Natural killer cell treated with Interleukin-12 subunit alpha and Interleukin-12 subunit beta and Interleukin-15 and Interleukin-18, amount 100 ng/mL, for 72 hours (primary cell): Measurements from ENCODE around the gene NODAL. TPM values are rescaled to one million over a fixed set of nuclear protein-coding genes. Genes with fewer than 3 reads are reported as not detected.
"Not testable (repeated sequence)": the region's sequence is repeated elsewhere in the genome, so short reads cannot be mapped to it uniquely, and the experiment has no call there.

Experiments
- ATAC-seq, 2 donors: fragments of 150-1000 bp; cut with Tn5 transposase in 1 of 2; sonication (Bioruptor Pico), chemical (Tn5 transposase) in 1 of 2; 2 replicates each; pipeline ENCODE4 v1.10.0; 2021
- DNase-seq: peaks from one replicate; pipeline ENCODE4 v3.0.0; 2022; ENCODE audit warnings: low spot score
- H3K27ac Mint-ChIP-seq, 2 donors: 1 replicate in 1 of 2; 2 replicates in 1 of 2; pipeline ENCODE4 v1.8.0; 2022; ENCODE audit warnings: mixed read lengths in 2 of 2, mild to moderate bottlenecking in 1 of 2, moderate library complexity in 1 of 2
- H3K27me3 Mint-ChIP-seq, 2 donors: 1 replicate in 1 of 2; 2 replicates in 1 of 2; pipeline ENCODE4 v1.8.0; 2022; ENCODE audit warnings: mixed read lengths in 2 of 2
- H3K36me3 Mint-ChIP-seq: one replicate; pipeline ENCODE4 v1.8.0; 2022; ENCODE audit warnings: mixed read lengths
- H3K4me1 Mint-ChIP-seq, 2 donors: 1 replicate in 1 of 2; 2 replicates in 1 of 2; pipeline ENCODE4 v1.8.0; 2022; ENCODE audit warnings: low read depth in 2 of 2, mixed read lengths in 2 of 2, mild to moderate bottlenecking in 1 of 2
- H3K4me3 Mint-ChIP-seq: one replicate; pipeline ENCODE4 v1.8.0; 2022; ENCODE audit warnings: mixed read lengths
- H3K9me3 Mint-ChIP-seq: 2 replicates; pipeline ENCODE4 v1.8.0; 2022; ENCODE audit warnings: mixed read lengths
- total RNA-seq, 2 donors: library from RNA; stranded (reverse); gene quantifications; one replicate each; pipeline ENCODE4 v1.2.3, GENCODE V29; 2022

Gene NODAL
- total RNA-seq: not detected

DNA sequence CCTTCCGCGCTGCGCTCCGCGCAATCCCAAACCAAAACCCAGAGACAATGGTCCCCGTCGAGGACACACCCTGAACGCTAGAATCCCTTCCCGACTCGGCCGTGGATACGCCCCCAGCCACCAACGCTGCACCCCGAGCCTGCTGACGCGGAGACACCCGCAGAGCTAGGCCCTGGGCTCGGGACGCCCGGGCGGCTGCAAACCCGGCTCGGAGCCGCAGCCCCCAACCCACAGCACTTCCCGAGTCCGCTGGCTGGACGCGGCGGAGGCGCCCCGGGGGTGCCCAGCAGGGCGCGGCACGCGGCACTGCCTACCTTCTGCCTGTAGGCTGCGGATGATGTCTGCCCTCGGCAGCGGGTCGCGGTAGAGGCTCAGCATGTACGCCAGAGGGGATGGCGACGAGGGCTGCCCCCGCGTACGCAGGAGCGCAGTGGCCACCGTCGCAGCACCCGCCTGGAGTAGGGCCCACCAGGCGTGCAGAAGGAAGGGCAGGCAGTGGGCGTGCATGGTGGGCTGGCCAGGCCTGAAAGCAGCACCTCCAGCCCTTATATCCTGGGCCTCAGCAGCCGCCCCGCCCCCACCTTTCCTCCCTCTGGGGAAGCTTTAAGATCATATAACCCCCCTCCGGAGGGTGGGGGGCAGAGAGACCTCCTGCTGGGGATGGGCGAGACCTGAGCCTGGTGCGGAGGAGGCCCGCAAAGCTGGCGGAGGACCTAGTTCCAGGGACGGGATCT, at the start of gene NODAL:
Gene NODAL (minus strand): TSS at position 521 of the 734 bp plus-strand sequence. CDS start 14 bp downstream, at position 507.
- Mint-ChIP-seq H3K4me1 (peaks cover 5 to 6% of the 10 kb centered on the region in 2 donors), H3K27ac (no peak within 1 kb of the TSS), H3K9me3 (no peaks in the 10 kb centered on the region), H3K27me3 (peaks cover 18 to 23% of the 10 kb centered on the region in 2 donors), H3K4me3 (peak within 1 kb of the TSS; percentile 13), H3K36me3 (no peaks in the 10 kb centered on the region)
- peak; percentile 32 to 48 for ATAC-seq
- no peak for DNase-seq

DNA sequence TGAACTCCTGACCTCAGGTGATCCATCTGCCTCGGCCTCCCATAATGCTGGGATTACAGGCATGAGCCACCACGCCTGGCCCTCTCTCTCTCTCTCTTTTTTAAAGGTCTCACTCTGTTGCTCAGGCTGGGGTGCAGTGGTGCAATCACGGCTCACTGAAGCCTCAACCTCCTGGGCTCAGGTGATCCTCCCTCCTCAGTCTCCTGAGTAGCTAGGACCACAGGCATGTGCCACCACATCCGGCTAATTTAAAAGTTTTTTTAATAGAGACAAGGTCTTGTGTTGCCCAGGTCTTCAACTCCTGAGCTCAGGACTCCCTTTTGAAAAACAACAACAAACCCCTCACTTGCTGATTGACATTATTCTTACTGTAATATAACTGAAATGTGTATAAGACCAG, 48.7 kb upstream of the NODAL start:
- Mint-ChIP-seq H3K9me3 (no peaks in the 10 kb centered on the region), H3K27me3 (no peaks in the 10 kb centered on the region), H3K4me1 (peaks cover 22 to 23% of the 10 kb centered on the region in 2 donors), H3K27ac (no peak overlapping the region), H3K4me3 (no peak overlapping the region), H3K36me3 (no peaks in the 10 kb centered on the region)
- DNase-seq (no peak), ATAC-seq (no peak)

DNA sequence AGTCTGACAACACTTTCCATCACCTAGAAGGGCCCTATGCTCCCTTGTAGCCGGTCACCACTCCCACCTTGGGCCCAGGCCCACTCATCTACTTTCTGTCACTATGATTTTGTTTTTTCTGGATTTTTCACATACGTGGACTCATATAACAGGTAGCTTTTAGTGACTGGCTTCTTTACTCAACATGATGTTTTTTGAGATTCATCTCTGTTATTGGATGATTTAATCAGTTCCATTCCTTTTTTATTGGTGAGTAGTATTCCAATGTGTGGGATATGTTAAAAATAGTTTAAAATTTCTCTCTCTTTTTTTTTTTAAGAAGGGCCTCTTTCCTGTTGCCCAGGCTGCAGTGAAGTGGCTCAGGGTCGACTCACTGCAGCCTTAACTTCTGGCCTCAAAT, 46.3 kb upstream of the NODAL start:
- no peak overlapping the region for H3K27ac Mint-ChIP-seq
- no peaks in the 10 kb centered on the region for H3K27me3 Mint-ChIP-seq
- no peak overlapping the region for H3K4me3 Mint-ChIP-seq
- H3K36me3 Mint-ChIP-seq: no peaks in the 10 kb centered on the region
- no peaks in the 10 kb centered on the region for H3K4me1 Mint-ChIP-seq
- H3K9me3 Mint-ChIP-seq: no peaks in the 10 kb centered on the region
- DNase-seq (no peak), ATAC-seq (no peak)

DNA sequence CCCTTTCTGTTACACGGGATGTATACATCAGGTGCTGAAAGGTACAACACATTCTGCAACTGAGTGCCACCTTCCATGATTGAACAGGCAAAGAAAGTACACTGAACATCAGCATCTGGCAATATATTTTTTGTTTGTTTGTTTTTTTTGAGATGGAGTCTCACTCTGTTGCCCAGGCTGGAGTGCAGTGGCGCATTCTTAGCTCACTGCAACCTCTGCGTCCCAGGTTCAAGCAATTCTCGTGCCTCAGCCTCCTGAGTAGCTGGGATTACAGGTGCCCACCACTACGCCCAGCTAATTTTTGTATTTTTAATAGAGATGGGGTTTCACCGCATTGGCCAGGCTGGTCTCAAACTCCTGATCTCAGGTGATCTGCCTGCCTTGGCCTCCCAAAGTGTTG, 42.4 kb upstream of the NODAL start:
- not testable (repeated sequence) for H3K27ac Mint-ChIP-seq, ATAC-seq, H3K4me3 Mint-ChIP-seq, H3K9me3 Mint-ChIP-seq, DNase-seq, H3K36me3 Mint-ChIP-seq
- Mint-ChIP-seq H3K27me3 (peaks cover 0 to 15% of the 10 kb centered on the region in 2 donors), H3K4me1 (peaks cover 0 to 15% of the 10 kb centered on the region in 2 donors)

DNA sequence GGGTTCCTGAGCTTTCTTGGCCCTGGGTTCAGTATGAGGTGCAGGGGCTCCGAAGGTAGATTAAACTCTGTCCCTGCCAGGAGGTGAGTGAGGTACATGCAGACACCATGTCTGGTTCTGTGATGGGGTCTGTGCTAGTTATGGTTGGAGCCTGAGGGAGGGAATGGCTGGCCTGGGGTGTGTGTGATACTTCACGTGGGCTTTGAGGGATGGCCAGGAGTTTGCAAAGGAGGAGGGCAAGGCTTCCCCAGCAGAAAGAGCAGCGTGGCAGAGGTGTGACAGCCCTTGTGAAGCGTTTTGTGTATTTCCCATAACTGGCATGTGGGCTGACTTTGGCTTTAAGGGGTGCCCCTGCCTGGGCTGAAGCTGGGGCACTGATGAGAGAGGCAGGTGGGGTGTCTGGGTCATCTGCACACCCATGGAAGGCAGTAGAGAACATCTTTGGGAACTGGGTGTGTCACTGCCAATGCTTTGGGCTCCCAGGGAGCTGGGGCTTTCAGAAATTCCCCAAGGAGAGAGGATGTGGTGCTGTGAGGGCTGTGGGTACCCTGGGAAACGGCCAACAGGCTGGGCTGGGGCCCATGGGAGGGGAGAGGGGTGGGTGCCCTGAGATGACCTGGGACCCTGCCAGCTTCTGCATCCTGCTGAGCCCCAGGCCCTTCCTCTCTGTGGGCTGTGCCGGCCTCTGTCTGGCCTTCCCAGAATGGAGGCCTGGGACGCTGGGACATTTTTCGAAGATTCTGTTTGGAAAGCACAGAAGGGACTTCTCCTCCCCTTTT, 41.7 kb upstream of the NODAL start:
- DNase-seq: no peak
- Mint-ChIP-seq H3K36me3 (no peaks in the 10 kb centered on the region), H3K4me1 (peaks cover 0 to 15% of the 10 kb centered on the region in 2 donors), H3K27me3 (peaks cover 0 to 15% of the 10 kb centered on the region in 2 donors), H3K9me3 (no peaks in the 10 kb centered on the region), H3K27ac (peak overlapping the region in 1 of 2 donors; percentile 36), H3K4me3 (no peak overlapping the region)
- ATAC-seq: no peak

DNA sequence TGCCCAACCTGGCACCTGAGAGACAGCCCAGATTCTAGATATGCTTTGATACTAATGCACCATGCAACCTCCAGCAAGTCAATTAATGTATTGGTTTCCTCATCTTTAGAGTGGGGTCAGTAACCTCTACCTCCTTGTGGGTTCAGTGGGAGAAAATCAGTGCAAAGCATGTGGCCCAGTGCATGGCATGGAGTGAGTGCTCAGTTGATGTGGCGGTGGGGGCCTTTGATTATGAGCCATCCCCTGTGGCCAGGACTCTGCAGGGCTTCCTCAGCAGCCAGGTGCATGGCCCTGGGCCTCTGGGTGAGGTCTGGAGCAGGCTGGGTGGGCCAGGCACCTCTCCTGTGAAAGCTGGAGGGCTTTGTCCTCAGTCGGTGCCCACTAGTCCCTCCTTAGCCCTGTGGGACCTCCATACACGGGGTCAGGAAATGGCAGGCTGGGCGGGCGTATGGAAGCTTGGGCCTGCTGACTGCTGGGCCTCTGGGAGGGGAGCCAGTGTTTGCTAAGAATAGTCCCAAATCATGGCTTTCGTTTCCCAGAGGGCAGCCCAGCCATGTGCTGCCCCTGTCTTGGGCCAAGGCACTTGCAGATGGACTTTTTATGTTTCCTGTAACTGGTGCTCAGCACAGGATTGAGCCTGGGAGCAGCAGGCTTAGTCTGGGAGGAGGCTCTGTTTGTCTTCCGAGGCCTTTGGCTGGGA, 40.5 kb upstream of the NODAL start:
- Mint-ChIP-seq H3K9me3 (no peaks in the 10 kb centered on the region), H3K4me1 (peaks cover 8 to 20% of the 10 kb centered on the region in 2 donors)

DNA sequence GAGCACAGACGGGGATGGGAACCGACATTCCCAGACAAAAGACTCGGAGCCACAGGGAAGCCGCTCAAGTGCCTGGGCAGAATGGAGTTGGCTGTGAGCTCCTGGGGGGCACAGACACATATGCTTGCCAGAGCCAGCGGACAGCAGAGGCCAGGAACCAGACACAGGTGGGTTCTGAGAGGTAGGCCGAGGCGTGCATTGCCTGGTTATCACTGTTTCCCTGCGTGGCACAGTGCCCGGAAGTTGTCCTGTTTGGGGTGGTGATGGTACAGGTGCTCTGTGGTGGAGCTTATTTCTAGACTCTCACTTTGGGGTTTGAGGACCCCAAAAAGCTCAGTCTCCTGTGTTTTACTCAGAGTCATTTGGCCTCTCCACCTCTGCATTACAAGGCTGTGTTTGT, 39.6 kb upstream of the NODAL start:
- H3K4me1 Mint-ChIP-seq: peaks cover 11 to 20% of the 10 kb centered on the region in 2 donors
- H3K9me3 Mint-ChIP-seq: no peaks in the 10 kb centered on the region
- H3K27ac Mint-ChIP-seq: no peak overlapping the region
- H3K4me3 Mint-ChIP-seq: no peak overlapping the region
- no peaks in the 10 kb centered on the region for H3K36me3 Mint-ChIP-seq
- ATAC-seq: no peak
- DNase-seq: no peak
- peaks cover 0 to 15% of the 10 kb centered on the region in 2 donors for H3K27me3 Mint-ChIP-seq

More for the DNA sequence above, 40.5 kb upstream of the NODAL start:
- no peak for DNase-seq
- H3K4me3 Mint-ChIP-seq: no peak overlapping the region
- peaks cover 0 to 15% of the 10 kb centered on the region in 2 donors for H3K27me3 Mint-ChIP-seq
- no peak for ATAC-seq
- H3K27ac Mint-ChIP-seq: no peak overlapping the region
- no peaks in the 10 kb centered on the region for H3K36me3 Mint-ChIP-seq

DNA sequence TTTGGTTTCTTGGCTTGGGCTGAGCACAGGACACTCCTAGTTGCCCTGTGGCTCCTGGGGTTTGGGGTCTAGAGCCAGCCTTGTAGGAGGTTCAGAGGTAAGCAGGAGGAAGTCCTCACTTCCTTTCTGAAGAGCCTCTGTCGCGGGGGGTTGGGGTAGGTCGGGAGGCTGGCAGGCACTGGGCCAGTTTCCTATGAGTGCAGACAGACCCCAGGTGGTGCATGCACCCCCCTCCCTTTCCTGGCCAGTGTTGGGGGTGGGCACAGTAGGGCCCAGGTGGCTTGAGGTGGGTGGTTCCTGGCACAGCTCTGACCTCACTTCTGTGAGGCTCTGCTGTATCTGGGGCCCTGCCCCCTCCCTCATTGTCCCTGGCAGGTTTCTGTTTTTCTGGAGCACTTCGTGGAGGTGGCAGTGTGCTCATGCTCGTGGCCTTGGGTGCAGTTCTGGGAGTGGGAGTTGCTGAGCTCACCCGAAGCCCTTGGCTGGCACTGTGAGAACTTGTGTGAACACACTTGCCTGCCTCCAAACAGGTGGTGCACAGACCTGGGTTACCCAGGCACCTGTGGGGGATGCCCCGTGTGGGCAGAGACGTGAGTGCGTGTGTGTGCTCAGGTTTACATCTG, 38.9 kb upstream of the NODAL start:
- peak overlapping the region; percentile 64 for H3K4me3 Mint-ChIP-seq
- ATAC-seq (no peak), DNase-seq (no peak)
- H3K27ac Mint-ChIP-seq: peak overlapping the region in 1 of 2 donors; percentile 33
- no peaks in the 10 kb centered on the region for H3K36me3 Mint-ChIP-seq
- H3K4me1 Mint-ChIP-seq: peaks cover 11 to 20% of the 10 kb centered on the region in 2 donors
- peaks cover 0 to 15% of the 10 kb centered on the region in 2 donors for H3K27me3 Mint-ChIP-seq
- H3K9me3 Mint-ChIP-seq: no peaks in the 10 kb centered on the region

DNA sequence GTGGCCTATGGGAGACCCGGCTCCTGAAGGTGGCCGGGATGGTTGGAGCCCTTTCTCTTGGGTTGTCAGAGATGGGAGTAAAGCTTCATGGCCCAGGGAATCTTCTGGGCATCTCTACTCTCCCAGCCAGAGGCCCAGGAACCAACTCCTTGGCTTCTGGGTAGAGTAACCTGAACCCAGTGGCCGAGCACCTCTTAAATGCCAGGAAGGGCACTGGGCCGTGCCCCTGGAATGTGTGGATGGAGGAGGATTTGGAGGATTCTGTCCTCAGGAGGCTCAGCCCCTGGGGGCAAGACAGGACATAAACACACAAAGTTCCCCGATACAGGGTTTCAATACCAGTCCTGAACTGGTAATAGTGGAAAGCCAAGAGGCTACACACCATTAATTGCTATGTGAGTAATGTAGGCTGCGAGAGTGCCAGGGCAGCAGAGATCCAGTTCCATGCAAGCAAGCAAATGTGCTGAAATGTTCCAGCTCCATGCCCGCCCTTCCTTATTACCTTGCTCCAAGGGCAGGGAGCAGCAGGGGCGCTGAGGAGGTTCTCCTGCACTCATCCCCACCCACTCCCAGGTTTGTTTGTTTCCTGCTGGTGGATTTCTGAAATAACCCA, 38.3 kb upstream of the NODAL start:
- no peak for ATAC-seq
- no peaks in the 10 kb centered on the region for H3K36me3 Mint-ChIP-seq
- no peak for DNase-seq
- no peaks in the 10 kb centered on the region for H3K9me3 Mint-ChIP-seq
- H3K27ac Mint-ChIP-seq: peak overlapping the region in 1 of 2 donors; percentile 33
- H3K4me3 Mint-ChIP-seq: peak overlapping the region; percentile 64
- H3K4me1 Mint-ChIP-seq: peaks cover 11 to 20% of the 10 kb centered on the region in 2 donors
- H3K27me3 Mint-ChIP-seq: peaks cover 5 to 15% of the 10 kb centered on the region in 2 donors

DNA sequence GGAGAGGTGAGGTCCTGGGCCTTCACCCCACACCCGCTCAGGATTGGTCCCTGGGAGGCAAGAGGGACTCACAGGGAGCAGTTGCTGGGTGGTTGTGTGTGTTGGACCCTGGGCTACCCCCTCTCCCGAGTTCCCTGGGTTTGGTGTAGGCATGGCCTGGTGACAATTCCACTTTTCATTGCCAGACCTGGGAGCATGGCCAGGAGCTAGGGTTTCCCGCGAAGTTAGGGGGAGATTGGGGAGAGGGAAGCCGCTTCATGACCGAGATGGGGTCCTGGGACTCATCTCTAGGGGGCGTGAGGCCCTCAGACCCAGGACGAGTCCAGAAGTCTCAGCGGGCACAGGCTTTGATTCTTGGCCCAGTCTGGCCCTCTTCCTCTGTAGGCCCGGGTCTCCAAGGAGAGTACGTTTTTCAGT, 37.7 kb upstream of the NODAL start:
- ATAC-seq (no peak), DNase-seq (no peak)
- Mint-ChIP-seq H3K27ac (no peak overlapping the region), H3K27me3 (peaks cover 10 to 15% of the 10 kb centered on the region in 2 donors), H3K36me3 (no peaks in the 10 kb centered on the region), H3K4me3 (peak overlapping the region; percentile 25), H3K9me3 (no peaks in the 10 kb centered on the region), H3K4me1 (peaks cover 11 to 20% of the 10 kb centered on the region in 2 donors)

DNA sequence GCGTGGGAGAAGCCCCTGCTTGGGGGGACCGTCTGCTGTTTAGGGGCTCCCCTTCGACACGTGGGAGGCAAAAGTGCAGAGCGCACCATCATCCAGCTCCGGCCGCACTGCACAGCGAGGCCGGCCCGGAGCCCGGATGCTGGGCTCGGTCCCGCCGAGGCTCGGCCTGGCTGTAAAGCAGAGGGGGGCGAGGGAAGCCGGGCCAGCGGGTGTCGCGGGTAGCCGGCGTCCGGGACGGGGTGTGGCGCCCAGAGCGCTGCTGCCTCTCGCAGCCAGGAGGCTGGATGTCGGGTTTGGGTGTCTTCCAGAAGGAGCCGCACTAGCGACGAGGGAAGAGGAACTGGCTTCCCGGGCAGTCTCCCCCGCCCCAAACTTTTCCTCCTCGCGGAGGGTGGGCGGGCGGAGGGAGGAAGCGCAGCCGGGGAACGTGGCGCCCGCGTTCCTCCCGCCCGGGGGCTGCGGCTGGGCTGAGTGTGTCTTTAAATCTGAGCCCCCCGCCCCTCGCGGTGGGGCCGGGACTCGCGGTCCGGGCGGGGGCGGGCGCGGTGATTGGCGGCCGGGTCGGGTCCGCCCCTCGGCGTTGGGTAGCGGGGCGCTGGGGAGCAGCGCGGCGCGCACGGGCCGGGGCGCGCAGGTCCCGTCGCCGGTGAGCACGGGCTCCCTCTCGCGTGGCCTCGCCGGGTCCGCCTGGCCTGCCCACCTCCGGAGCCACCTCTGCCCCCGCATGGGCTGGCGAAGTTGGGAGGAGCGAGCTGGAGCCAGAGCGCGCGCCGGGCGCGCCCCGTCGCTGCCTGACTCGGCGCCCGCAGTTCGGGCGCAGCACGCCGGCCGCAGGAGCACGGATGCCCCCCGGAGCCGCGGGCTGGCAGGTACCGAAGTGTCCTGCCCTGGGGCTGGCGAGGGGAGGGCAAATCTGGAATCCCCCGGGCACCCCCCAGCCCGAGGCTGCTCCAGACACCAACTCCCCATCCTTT, 37.0 kb upstream of the NODAL start, which contains the start of gene PALD1:
Gene PALD1 (plus strand): TSS at position 577 of the 974 bp plus-strand sequence. CDS start 47,185 bp downstream, outside the sequence.
- Mint-ChIP-seq H3K4me3 (peak within 1 kb of the TSS; percentile 64), H3K27ac (no peak within 1 kb of the TSS), H3K9me3 (no peaks in the 10 kb centered on the region), H3K27me3 (peaks cover 10 to 15% of the 10 kb centered on the region in 2 donors), H3K36me3 (no peaks in the 10 kb centered on the region), H3K4me1 (peaks cover 11 to 20% of the 10 kb centered on the region in 2 donors)
- ATAC-seq (peak; percentile 48 to 57), DNase-seq (no peak)

DNA sequence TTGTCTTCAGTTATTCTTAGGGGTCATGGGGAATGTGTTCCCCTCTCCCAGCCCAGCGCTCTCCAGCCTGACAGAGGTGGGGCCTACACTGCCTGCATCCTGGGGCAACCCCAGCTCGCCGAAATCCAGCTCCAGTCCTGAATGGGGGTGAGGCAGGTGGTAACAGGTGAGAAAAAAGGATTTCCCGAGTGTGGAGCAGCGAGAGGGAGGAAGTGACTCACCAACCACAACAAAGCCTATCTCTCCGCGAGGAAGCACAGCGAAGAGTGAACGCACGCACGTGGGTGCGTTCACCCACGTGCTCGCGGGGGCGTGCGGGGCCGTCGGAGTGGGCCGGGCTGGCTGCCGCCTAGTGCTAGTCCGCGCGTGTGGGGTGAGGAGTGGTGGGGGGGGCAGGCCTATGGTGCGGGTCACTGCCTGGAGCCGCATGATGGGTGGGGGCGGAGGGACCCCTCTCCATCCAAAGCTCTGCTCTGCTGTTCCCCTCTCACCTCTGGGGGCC, 36.2 kb upstream of the NODAL start:
- Mint-ChIP-seq H3K9me3 (no peaks in the 10 kb centered on the region), H3K4me1 (peaks cover 11 to 20% of the 10 kb centered on the region in 2 donors), H3K27ac (no peak overlapping the region), H3K4me3 (peak overlapping the region; percentile 64), H3K36me3 (no peaks in the 10 kb centered on the region), H3K27me3 (peaks cover 10 to 15% of the 10 kb centered on the region in 2 donors)
- ATAC-seq: peak; percentile 58 to 63
- DNase-seq: no peak
